Hematopoietic multipotent progenitor cell treated with erythropoietin and hydrocortisone succinate and interleukin-3 and kit ligand, for 17 days (in vitro differentiated cells): ENCODE results near the gene TMEM39B.
"Not testable (repeated sequence)": the region's sequence is repeated elsewhere in the genome, so short reads cannot be mapped to it uniquely, and the experiment has no call there.

Source experiments
- DNase-seq: peaks from one replicate; pipeline ENCODE4 v3.0.0-alpha.2; 2015; ENCODE audit warnings: low spot score

TMEM39B gene

DNA sequence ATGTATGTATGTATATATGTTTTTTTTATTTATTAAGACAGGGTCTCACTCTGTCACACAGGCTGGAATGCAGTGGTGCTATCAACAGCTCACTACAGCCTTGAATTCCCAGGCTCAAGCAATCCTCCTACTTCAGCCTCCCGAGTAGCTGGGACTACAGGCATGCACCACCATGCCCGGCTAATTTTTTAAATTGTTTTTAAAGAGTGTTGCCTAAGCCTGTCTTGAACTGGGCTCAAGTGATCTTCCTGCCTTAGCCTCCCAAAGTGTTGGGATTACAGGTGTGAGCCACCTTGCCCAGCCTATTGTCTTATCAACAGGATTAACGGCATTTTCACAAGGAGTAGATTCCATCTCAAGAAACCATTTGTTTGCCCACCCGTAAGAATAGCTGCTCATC lies 40.7 kb downstream of the TMEM39B start:
- DNase-seq, result not testable (repeated sequence)

DNA sequence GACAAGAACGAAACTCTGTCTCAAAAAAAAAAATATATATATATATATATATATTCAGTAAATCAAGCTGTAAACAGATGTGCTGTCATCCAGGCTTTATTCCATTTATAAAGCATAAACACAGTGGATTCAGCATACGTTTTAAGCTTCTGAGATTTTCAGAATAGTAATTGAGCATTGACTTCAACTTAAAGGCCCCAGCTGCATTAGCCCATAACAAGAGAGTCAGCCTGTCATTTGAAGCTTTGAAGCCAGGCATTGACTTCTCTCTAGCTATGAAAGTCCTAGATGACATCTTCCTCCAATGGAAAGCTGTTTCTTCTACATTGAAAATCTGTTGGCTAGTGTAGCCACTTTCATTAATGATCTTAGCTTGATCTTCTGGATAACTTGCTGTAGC lies 41.7 kb downstream of the TMEM39B start:
- DNase-seq, result no peak

DNA sequence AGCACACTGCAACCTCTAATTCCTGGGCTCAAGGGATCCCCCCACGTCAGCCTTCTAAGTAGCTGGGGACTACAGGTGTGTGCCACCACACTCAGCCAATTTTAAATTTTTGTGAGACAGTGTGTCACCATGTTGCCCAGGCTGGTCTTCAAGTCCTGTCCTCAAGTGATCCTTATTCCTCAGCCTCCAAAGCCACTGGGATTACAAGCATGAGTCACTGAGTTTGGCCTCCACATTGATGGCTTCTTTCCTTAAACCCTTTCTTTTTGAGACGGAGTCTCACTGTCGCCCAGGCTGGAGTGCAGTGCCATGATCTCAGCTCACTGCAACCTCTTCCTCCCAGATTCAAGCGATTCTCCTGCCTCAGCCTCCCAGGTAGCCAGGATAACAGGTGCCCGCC lies 42.8 kb downstream of the TMEM39B start:
- DNase-seq, result no peak

DNA sequence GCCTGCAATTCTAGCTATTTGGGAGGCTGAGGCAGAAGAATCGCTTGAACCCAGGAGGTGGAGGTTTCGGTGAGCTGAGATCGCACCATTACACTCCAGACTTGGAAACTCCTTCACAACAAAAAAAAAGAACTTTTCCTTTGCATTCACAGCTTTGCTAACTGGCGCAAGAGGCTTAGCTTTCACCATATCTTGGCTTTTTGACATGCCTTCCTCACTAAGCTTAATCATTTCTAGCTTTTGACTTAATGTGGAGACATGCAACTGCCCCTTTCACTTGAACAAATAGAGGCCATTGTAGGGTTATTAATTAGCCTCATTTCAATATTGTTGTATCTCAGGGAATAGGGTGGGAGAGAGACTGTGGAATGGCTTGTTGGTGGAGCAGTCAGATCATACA lies 43.8 kb downstream of the TMEM39B start:
- DNase-seq, result no peak

DNA sequence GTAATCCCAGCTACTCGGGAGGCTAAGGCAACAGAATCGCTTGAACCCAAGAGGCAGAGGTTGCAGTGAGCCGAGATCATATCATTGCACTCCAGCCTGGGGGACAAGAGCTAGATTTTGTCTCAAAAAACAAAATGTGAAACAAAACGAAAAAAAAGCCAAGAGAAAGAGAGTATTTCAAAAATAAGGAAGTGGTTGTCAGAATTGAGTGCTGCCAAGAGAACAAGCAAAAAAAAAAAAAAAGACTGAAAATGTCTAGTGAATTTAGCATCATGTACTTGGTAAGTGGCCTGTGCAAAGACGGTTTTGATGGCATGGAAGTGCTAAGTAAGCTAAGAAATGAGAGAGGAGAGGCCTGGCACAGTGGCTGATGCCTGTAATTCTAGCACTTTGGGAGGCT lies 49.4 kb downstream of the TMEM39B start:
- no peak for DNase-seq

DNA sequence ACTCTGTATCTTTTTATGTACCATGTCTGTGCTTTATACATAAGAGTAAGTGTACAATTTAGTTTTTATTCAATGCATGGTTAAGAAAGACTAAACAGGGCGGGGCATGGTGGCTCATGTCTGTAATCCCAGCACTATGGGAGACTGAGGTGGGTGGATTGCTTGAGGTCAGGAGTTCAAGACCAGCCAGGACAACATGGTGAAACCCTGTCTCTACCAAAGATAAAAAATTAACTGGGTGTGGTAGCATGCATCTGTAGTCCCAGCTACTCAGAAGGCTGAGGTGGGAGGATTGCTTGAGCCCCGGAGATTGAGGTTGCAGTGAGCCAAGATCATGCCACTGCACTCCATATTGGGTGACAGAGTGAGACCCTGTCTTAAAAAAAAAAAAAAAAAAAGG lies 50.6 kb downstream of the TMEM39B start:
- not testable (repeated sequence) for DNase-seq

DNA sequence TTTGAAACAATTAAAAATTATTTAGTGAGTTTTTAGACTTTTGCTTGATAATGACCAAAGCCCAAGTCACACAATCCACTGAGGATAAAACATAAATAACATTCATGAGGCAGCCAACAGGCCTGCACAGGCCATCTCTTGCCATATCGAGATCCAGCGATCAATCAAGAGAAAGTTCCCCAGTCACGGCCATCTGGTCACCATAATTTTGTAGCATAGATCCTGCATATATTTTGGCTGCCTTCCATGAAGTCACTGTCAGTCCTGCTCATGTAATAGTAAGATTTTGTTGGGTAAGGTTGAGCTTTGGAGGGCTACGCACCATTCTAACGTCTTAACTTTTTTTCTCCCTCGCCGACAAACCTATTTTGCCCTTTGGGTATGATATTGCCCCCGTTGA lies 52.6 kb downstream of the TMEM39B start:
- DNase-seq, result no peak

DNA sequence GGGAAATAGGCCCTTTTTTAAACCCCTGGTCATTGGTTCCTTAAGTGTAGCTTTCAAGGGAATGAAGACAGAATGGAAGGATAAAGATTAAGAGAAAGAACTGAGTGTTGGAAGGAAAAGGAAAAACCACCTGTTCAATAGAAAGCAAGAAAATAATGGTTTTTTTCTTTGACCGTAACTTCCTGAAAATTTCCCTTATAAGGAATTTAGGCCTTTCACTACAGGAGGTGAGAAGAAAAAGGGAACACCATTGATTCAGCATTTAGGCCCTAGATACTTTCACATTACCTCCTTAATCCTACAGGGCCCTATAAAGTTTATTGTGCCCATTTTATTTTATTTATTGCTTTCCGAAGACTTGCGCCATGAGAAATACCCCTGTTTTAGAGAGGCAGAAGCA lies 54.0 kb downstream of the TMEM39B start:
- no peak for DNase-seq

DNA sequence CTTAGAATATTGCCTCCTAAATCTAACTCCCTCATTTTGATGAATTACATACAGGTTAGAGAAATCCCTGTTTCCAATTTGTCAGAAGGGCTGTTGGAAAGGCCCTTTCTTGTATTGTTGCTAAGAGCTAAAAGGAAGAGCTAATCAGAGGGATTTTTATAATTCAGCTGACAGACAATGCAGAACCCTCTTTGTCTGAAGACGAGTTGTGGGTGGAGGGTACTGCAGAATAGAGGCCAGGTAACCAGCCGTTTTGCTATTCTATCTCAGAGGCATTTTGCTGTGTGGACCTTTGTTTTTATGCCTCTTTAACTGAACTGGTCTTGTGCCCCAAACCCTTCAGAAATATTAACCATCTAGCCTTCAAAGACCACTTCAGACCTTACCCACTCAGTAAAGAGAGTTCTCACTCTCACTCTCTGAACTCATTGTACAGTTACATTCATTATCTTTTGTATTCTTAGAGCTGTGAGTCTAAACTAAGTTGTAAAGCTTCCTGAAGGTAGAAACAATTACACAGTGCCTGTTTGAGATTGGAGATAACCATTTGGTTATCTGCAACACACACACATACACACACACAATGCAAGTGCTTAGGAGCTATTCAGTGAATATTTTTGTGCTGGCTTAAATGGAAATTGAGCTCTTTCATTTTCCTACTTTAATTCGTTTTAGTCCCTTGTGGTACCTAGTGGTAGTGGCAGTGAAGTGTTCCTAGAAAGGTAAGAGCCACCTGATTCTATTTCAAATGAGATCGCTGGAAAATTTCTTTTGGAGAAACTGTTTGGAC lies 54.9 kb downstream of the TMEM39B start:
- DNase-seq, result no peak

DNA sequence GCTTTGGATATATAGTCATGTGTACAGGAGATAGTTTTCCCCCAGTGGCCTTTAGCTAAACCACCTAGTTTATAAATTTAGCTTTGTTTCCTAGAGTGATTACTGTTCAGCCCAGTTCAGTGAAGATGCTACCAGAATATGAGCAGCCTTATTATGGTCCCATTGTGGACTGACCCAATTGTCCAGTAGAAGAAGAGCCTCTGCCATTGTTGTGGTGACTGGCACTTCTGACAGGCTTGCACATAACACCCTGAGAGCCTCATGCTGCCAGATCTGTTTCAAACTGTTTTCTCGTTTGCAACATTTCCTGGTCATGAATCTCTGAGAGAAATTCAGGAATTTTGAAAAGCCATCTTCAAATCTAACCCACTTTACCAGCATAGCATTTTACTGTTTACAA lies 55.7 kb downstream of the TMEM39B start:
- DNase-seq, result no peak

DNA sequence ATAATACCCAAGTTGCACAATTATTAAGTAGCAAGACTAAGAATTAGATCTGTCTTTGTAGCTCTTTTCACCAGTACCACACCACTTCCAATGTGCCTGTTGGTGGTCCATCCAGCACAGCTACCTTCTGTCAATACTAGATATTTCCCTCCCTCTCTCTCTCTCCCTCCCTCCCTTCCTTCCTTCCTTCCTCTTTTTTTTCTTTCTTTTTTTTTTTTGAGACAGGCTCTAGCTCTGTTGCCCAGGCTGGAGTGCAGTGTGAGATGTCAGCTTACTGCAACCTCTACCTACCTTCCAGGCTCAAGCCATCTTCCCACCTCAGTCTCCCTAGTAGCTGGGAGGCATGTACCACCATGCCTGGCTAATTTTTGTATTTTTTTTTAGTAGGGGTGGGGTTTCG lies 56.2 kb downstream of the TMEM39B start:
- DNase-seq, result no peak

DNA sequence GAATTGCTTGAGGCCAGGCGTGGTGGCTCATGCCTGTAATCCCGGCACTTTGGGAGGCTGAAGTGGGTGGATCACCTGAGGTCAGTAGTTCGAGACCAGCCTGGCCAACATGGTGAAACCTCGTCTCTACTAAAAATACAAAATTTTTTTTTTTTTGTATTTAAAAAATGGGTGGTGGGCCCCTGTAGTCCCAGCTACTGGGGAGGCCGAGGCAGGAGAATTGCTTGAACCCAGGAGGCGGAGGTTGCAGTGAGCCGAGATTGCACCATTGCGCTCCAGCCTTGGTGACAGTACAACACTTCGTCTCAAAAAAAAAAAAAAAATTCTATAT lies 61.2 kb downstream of the TMEM39B start:
- DNase-seq, result not testable (repeated sequence)

DNA sequence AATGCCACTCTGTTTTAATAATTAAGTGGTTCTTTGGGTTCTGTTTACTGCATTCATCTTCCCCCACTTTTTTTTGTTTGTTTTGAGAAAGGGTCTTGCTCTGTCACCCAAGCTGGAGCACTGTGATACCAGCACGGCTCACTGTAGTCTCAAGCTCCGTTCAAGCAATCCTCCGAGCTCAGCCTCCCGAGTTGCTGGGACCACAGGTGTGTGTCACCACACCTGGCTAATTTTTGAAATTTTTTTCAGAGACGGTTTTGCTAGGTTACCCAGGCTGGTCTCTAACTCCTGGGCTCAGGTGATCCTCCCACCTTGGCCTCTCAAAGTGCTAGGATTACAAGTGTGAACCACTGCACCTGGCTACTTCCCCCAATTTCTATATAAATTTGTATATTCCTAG lies 64.4 kb downstream of the TMEM39B start:
- no peak for DNase-seq

DNA sequence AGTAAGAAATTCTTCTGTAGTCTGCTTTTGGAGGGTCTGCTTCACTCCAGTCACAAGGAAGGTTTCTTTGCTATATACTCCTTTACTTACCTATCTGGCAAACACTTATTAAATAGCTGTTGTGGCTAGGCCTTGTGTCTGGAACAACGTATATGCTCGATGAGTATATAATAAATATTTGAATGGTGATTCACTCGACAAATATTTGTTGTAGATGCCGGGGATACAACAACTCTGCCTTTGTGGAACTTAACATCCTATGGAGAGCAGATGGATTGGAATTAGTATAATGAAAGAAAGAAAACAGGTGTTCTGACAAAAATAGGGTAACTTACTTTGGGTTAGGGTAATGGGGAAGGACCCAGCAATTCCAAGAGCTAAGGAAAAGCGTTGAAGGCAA lies 66.2 kb downstream of the TMEM39B start:
- no peak for DNase-seq

DNA sequence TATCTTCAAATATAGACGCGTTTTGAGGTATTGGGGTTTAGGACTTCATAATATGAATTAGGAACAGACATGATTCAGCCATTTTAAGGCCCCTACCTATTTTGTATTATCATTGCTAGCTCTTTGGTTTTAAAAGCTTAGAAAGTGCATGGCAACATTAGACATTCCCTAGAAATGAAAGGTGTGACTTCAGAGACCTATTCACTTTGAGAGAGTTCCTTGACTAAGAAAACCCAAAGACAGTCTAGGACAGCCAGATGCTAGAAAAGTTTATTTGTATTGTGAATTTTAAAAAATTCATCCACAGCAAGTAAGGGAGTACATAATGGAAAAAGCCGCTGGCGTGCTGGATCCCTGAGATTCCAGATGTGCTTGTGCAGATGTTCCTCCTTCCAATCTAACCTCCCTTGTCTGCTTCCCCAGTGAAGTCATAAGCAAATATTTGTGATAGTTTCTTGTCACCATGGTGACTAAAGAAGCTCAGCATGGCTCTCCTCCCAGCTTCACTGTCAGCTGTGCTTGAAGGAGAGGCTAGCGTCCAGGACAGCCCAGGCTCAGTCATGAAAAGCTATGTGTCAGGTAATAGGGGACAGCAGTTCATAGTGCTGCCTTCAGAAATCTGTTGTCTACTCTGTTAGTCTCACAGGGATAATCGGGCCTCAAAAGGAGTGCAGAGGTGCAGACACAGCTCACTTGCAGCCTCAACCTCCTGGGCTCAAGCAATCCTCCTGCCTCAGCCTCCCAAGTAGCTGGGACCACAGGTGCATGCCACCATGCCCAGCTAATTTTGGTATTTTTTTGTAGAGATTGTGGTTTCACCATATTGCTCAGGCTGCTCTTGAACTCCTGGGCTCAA lies 69.9 kb downstream of the TMEM39B start:
- peak; percentile 26 for DNase-seq

DNA sequence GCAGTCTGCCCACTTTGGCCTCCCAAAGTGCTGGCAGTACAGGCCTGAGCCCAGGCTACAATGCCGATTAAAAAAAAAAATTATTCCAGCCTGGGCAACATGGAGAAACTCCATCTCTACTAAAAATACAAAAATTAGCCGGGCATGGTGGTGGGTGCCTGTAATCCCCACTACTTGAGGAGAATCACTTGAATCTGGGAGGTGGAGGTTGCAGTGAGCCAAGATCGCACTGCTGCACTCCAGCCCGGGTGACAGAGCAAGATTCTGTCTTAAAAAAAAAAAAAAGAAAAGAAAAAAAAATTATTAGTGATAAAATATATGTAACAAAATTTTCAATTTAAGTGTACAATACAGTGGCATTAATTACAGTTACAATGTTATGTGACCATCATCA lies 70.6 kb downstream of the TMEM39B start:
- not testable (repeated sequence) for DNase-seq

DNA sequence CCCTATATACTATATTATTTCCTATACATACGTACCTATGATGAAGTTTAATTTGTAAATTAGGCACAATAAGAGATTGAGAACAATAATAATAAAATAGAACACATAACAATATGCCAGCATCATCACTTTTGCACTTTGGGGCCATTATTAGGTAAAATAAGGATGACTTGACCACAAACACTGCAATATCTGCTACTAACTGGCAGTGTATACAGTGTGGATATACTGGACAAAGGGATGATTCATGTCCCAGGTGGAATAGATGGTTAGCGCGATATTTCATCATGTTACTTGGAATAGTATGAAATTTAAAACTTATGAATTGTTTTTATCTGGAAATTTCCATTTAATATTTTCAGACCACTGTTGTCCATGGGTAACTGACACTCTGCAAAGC lies 71.3 kb downstream of the TMEM39B start:
- DNase-seq, result no peak

DNA sequence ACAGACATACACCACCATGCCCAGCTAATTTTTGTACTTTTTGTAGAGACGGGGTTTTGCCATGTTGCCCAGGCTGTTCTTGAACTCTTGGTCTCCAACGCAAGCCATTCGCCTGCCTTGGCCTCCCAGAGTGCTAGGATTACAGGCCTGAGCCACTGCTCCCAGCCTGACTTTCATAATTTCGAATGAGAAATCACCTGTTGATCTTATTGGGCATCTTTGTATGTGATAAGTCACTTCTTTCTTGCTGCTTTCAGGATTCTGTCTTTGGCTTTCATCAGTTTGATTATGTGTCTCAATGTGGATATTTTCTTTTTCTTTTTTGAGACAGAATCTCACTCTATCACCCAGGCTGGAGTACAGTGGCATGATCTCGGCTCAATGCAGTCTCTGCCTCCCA lies 75.1 kb downstream of the TMEM39B start:
- not testable (repeated sequence) for DNase-seq

DNA sequence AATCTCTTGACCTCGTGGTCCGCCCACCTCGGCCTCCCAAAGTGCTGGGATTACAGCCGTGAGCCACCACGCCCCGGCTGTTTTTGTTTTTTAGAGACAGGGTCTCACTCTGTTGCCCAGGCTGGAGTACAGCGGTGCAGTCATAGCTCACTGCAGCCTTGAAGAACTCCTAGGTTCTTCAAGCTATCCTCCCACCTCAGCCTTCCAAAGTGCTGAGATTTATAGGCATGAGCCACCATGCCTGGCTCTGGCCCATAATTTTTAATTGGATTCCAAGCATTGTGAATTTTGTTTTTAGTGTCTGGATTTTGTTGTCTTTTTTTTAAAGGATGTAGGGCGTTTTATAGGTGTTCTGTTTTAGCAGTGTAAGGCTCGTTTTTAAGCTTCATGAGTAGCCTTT lies 78.1 kb downstream of the TMEM39B start:
- no peak for DNase-seq

DNA sequence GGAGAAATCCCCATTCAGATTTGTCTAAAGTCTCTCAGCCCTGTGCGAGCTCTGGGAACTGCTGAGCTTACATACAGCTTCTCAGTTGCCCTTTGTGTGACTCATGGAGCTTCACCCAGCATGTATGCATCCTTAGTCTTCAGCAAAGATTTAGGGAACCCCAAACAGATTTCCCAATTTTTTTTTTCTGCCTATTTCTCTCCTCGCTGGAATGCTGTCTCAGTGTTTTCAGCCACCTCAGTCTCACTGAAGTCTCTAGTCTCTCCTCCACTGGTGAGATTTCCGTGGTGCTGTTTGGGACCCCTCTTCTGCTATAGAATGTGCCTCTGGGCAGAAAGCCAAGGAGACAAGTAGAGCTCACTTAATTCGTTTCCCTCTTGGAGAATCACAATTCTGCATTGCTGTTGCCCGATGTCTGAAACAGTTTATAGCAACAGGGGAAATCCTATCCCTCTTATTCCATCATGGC lies 78.6 kb downstream of the TMEM39B start:
- no peak for DNase-seq
